ENCODE data around the gene ALPL. TPM values are rescaled to one million over a fixed set of nuclear protein-coding genes. Genes with fewer than 3 reads are reported as not detected.

Gene ALPL
- polyA plus RNA-seq, 3 donors, result not detected

DNA sequence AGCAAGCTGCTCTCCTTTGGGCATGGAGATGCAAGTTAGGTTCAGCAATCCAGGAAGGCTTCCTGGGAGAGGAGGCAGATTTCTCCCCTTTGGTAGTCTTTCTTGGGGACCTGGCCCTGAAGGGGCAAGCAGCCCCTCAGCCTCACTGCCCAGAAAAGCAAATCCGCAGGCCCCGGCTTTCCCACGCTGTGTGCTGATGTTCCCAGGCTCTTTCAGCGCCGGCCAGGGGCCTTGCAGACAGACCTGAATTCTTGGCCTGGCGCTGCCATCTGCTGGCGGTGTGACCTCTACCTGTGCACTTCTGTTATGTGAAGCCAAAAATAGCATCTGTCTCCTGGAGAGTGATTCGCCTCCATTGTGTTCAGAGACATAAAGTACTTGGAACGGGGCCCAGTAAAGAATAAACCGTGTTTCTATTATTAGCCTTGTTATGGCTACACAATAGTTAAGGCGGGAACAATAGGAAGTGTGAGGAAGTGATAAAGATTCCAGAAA, 64.8 kb downstream of the ALPL start:
- H3K36me3 ChIP-seq (replicated peaks in 1 of 2; ENCODE audit: control insufficient read depth in 1 of 2, insufficient read depth in 2 of 2, low read length in 2 of 2), result no peaks in the 10 kb centered on the region
- no peaks in the 10 kb centered on the region for H3K36me3 Mint-ChIP-seq
- peaks cover 0 to 21% of the 10 kb centered on the region in 2 donors for H3K27me3 ChIP-seq (ENCODE audit: control insufficient read depth in 2 of 2, insufficient read depth in 2 of 2, low read length in 2 of 2)
- no peak overlapping the region for H3K9ac ChIP-seq (ENCODE audit: insufficient read depth, low read length, poor library complexity, severe bottlenecking)
- H3K9me3 Mint-ChIP-seq, result peaks cover 0 to 4% (median 2%) of the 10 kb centered on the region in 7 donors
- DNase-seq, result no peak
- no peaks in the 10 kb centered on the region for H3K4me1 ChIP-seq (ENCODE audit: control insufficient read depth in 1 of 2, insufficient read depth in 2 of 2, low read length in 2 of 2)
- H3K27me3 Mint-ChIP-seq (ENCODE audit: low read depth in 3 of 3), result peaks cover 29 to 36% (median 33%) of the 10 kb centered on the region in 3 donors
- no peaks in the 10 kb centered on the region for H3K4me1 Mint-ChIP-seq
- no peaks in the 10 kb centered on the region for H3K79me2 ChIP-seq (ENCODE audit: insufficient read depth, low read length)
- H4K20me1 ChIP-seq (ENCODE audit: insufficient read depth, low read length), result no peaks in the 10 kb centered on the region
- intact Hi-C loops (cut with micrococcal nuclease), result no loop called here
- H3K27ac ChIP-seq (ENCODE audit: low read depth in 1 of 2, low read length in 2 of 2), result no peak overlapping the region
- H3K4me3 Mint-ChIP-seq, result peak overlapping the region in 1 of 2 donors; percentile 59
- WGBS (ENCODE audit: insufficient coverage), result 12% methylated on average over 7 of the region's 11 CpGs
- TF ChIP-seq, protein P1, sequence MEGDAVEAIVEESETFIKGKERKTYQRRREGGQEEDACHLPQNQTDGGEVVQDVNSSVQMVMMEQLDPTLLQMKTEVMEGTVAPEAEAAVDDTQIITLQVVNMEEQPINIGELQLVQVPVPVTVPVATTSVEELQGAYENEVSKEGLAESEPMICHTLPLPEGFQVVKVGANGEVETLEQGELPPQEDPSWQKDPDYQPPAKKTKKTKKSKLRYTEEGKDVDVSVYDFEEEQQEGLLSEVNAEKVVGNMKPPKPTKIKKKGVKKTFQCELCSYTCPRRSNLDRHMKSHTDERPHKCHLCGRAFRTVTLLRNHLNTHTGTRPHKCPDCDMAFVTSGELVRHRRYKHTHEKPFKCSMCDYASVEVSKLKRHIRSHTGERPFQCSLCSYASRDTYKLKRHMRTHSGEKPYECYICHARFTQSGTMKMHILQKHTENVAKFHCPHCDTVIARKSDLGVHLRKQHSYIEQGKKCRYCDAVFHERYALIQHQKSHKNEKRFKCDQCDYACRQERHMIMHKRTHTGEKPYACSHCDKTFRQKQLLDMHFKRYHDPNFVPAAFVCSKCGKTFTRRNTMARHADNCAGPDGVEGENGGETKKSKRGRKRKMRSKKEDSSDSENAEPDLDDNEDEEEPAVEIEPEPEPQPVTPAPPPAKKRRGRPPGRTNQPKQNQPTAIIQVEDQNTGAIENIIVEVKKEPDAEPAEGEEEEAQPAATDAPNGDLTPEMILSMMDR (IDR thresholded peaks at IDR 0.05), result no peak
- H3K9me3 ChIP-seq (replicated peaks in 1 of 2; ENCODE audit: control insufficient read depth in 1 of 2, insufficient read depth in 1 of 2, low read length in 2 of 2), result no peaks in the 10 kb centered on the region
- H3K27ac Mint-ChIP-seq, result peak overlapping the region in 1 of 7 donors; percentile 36
- no peak overlapping the region for H3K4me2 ChIP-seq (replicated peaks; ENCODE audit: extremely low read depth, low read length, poor library complexity, severe bottlenecking)
- H2AFZ ChIP-seq (ENCODE audit: insufficient read depth, low read depth, low read length, poor library complexity, severe bottlenecking), result no peak overlapping the region
- no peak overlapping the region for H3K4me3 ChIP-seq (replicated peaks in 1 of 3; ENCODE audit: low read depth in 2 of 3, low read length in 3 of 3)

DNA sequence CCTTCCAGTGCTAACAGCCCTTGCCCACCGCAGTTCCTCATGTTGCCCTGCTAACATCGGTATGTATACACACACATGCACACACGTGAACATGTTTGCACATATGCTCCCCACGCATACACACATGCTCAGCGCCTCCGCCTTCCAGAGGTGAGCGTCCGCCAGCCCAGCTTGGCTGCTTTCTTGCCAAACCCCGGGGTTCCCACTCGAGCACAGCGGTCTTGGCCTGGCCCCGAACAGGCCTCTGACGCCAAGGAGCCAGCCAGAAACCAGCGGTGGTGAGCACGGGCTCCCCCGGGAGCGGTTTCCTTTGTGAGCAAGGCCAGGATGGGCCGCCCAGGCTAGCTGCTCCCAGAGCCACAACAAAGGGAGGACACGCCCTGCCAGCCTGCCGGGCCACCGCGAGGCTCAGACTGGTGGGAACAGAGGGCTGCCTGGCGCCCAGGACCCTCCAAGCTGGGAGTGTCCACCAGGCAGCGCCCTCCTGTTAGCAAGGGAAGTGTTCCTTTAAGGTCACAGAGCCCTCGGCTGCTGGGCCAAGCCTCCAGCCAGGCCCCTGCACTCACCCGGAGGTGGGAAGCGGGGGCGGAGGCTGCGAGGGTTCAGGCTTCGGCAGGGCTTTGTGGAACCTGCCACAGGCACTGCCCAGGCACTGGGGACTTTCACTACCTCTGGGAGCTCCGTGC, 65.4 kb downstream of the ALPL start:
- Mint-ChIP-seq H3K27ac (no peak overlapping the region), H3K36me3 (no peaks in the 10 kb centered on the region), H3K9me3 (peaks cover 0 to 4% (median 2%) of the 10 kb centered on the region in 7 donors), H3K4me1 (no peaks in the 10 kb centered on the region), H3K4me3 (peak overlapping the region in 1 of 2 donors; percentile 59), H3K27me3 (ENCODE audit: low read depth in 3 of 3) (peaks cover 29 to 36% (median 33%) of the 10 kb centered on the region in 3 donors)
- H3K36me3 ChIP-seq (replicated peaks in 1 of 2; ENCODE audit: control insufficient read depth in 1 of 2, insufficient read depth in 2 of 2, low read length in 2 of 2), result no peaks in the 10 kb centered on the region
- no peak overlapping the region for H3K4me2 ChIP-seq (replicated peaks; ENCODE audit: extremely low read depth, low read length, poor library complexity, severe bottlenecking)
- H4K20me1 ChIP-seq (ENCODE audit: insufficient read depth, low read length), result no peaks in the 10 kb centered on the region
- H3K27ac ChIP-seq (ENCODE audit: low read depth in 1 of 2, low read length in 2 of 2), result no peak overlapping the region
- TF ChIP-seq, protein P1 (IDR thresholded peaks at IDR 0.05), result no peak
- WGBS (ENCODE audit: insufficient coverage), result 34% methylated on average over 29 of the region's 31 CpGs
- no peaks in the 10 kb centered on the region for H3K9me3 ChIP-seq (replicated peaks in 1 of 2; ENCODE audit: control insufficient read depth in 1 of 2, insufficient read depth in 1 of 2, low read length in 2 of 2)
- DNase-seq, result no peak
- no peaks in the 10 kb centered on the region for H3K79me2 ChIP-seq (ENCODE audit: insufficient read depth, low read length)
- no peaks in the 10 kb centered on the region for H3K4me1 ChIP-seq (ENCODE audit: control insufficient read depth in 1 of 2, insufficient read depth in 2 of 2, low read length in 2 of 2)
- H3K4me3 ChIP-seq (replicated peaks in 1 of 3; ENCODE audit: low read depth in 2 of 3, low read length in 3 of 3), result no peak overlapping the region
- intact Hi-C loops (cut with micrococcal nuclease), result no loop called here
- H2AFZ ChIP-seq (ENCODE audit: insufficient read depth, low read depth, low read length, poor library complexity, severe bottlenecking), result no peak overlapping the region
- H3K9ac ChIP-seq (ENCODE audit: insufficient read depth, low read length, poor library complexity, severe bottlenecking), result no peak overlapping the region
- peaks cover 0 to 21% of the 10 kb centered on the region in 2 donors for H3K27me3 ChIP-seq (ENCODE audit: control insufficient read depth in 2 of 2, insufficient read depth in 2 of 2, low read length in 2 of 2)
